ENCODE results near the gene SUV39H1.

DNA sequence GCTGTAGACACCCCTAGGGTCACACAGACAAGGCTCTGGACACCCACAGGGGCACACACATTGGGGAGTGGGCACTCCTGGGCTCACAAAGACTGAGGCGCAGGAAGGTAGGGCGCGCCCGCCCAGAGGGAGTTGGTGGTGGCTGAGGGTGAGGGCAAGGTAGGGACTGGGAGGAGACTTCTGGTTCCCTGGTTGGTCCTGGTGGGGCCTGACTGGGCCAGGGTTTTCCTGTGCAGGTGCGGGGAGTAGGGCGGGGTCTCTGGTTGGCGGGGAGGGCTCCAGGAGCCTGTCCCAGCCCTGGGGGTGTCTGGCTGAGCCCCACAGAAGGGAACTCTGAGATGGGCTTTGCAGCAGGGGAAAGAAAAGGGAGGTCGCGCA is 19.7 kb upstream of the SUV39H1 start:
- TF ChIP-seq, protein P1, sequence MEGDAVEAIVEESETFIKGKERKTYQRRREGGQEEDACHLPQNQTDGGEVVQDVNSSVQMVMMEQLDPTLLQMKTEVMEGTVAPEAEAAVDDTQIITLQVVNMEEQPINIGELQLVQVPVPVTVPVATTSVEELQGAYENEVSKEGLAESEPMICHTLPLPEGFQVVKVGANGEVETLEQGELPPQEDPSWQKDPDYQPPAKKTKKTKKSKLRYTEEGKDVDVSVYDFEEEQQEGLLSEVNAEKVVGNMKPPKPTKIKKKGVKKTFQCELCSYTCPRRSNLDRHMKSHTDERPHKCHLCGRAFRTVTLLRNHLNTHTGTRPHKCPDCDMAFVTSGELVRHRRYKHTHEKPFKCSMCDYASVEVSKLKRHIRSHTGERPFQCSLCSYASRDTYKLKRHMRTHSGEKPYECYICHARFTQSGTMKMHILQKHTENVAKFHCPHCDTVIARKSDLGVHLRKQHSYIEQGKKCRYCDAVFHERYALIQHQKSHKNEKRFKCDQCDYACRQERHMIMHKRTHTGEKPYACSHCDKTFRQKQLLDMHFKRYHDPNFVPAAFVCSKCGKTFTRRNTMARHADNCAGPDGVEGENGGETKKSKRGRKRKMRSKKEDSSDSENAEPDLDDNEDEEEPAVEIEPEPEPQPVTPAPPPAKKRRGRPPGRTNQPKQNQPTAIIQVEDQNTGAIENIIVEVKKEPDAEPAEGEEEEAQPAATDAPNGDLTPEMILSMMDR (IDR thresholded peaks at IDR 0.05; ENCODE audit: poor library complexity) = no peak
- no peak for TF ChIP-seq EZH2phosphoT487 (IDR thresholded peaks at IDR 0.05; ENCODE audit: low read depth, severe bottlenecking, unreplicated experiment)
- no peak for TF ChIP-seq EZH2 (IDR thresholded peaks at IDR 0.05; ENCODE audit: borderline replicate concordance)

All from hepatocyte (in vitro differentiated cells).